Kidney epithelial cell (primary cell): ENCODE measurements around the gene COPS2. TPM values are rescaled to one million over a fixed set of nuclear protein-coding genes. Genes with fewer than 3 reads are reported as not detected.

ENCODE experiments used
- DNase-seq: peaks from one replicate; pipeline ENCODE4 v3.0.0-alpha.2; 2010; ENCODE audit warnings: low read depth
- H3K27me3 ChIP-seq: 2 replicates; pipeline ENCODE4 v1.6.0; 2011; ENCODE audit warnings: low read length; ENCODE audit not compliant: control insufficient read depth, insufficient read depth
- H3K36me3 ChIP-seq: 2 replicates; pipeline ENCODE4 v1.5.1; 2011; ENCODE audit warnings: low read length; ENCODE audit not compliant: control insufficient read depth, insufficient read depth
- H3K4me3 ChIP-seq: 2 replicates; pipeline ENCODE4 v1.5.1; 2011; ENCODE audit warnings: low read depth, mild to moderate bottlenecking, control low read depth, low read length
- total RNA-seq: library from RNA; depleted of rRNA; stranded (reverse); fragments of >200 nt; gene quantifications from 2 replicates; pipeline ENCODE4 v1.2.3, GENCODE V29; 2015
- TF ChIP-seq, protein P1 (sequence below): IDR thresholded peaks from 2 replicates; pipeline ENCODE4 v1.5.1; 2011; ENCODE audit warnings: mild to moderate bottlenecking, moderate library complexity, low read length, control low read depth, inconsistent platforms; ENCODE audit not compliant: insufficient read depth, poor library complexity, severe bottlenecking

Gene COPS2
- total RNA-seq, 1 donor from 2014 or later, result 46.1 TPM

DNA sequence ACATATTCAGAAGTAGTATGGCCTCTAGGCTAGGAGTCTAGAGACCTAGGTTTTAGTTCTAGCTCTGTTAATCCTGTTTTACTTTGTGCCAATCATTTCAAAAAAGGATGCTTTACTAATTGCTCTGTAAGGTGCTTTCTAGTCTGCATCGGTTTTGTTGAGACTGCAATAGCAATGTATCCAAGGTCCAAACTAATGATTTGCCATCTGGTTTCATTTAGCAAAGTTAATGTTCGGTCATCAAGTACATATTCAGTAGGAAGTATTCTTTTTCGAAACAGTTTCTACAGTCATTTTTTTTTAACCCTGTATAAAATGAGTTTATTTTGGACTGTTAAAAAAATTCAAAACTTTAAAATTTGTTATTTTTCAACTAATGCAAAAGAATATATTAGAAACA is 12.6 kb upstream of the COPS2 start:
- Histone ChIP-seq H3K4me3 (no peak overlapping the region), H3K36me3 (no peaks in the 10 kb centered on the region), H3K27me3 (no peaks in the 10 kb centered on the region)
- TF ChIP-seq, protein P1, sequence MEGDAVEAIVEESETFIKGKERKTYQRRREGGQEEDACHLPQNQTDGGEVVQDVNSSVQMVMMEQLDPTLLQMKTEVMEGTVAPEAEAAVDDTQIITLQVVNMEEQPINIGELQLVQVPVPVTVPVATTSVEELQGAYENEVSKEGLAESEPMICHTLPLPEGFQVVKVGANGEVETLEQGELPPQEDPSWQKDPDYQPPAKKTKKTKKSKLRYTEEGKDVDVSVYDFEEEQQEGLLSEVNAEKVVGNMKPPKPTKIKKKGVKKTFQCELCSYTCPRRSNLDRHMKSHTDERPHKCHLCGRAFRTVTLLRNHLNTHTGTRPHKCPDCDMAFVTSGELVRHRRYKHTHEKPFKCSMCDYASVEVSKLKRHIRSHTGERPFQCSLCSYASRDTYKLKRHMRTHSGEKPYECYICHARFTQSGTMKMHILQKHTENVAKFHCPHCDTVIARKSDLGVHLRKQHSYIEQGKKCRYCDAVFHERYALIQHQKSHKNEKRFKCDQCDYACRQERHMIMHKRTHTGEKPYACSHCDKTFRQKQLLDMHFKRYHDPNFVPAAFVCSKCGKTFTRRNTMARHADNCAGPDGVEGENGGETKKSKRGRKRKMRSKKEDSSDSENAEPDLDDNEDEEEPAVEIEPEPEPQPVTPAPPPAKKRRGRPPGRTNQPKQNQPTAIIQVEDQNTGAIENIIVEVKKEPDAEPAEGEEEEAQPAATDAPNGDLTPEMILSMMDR, result no peak
- no peak for DNase-seq

- TF ChIP-seq, protein P1, result no peak
- H3K4me3 ChIP-seq, result no peak overlapping the region
- no peaks in the 10 kb centered on the region for H3K36me3 ChIP-seq
- no peak for DNase-seq
- H3K27me3 ChIP-seq, result no peaks in the 10 kb centered on the region
Measured at GRCh38 chr15:49164865-49165264, 9.5 kb upstream of the COPS2 start.

DNA sequence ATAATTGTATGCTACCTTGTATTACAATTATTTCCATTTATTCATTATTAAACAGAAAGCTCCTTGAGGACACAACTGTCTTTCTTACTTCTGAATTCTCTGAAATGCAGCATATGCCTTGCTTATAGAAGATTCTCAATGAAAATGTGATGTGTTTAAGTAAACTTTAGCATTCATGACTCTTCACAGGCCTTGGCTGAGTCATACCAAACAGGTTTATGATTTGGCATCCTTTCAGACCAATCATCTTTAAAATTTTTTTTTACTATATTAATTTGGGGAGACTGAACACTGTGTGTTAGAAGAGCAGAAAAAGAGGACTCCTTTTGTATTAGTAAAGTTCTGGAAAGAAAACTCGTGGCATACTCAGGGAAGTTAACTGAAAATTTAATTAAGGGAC is 8.3 kb upstream of the COPS2 start:
- Histone ChIP-seq H3K27me3 (no peaks in the 10 kb centered on the region), H3K36me3 (no peaks in the 10 kb centered on the region), H3K4me3 (no peak overlapping the region)
- TF ChIP-seq, protein P1, result no peak
- no peak for DNase-seq

GRCh38 chr15:49155834-49156627 is 632 bp upstream of the COPS2 start:
- Histone ChIP-seq H3K27me3 (no peaks in the 10 kb centered on the region), H3K4me3 (peak overlapping the region; percentile 93), H3K36me3 (no peaks in the 10 kb centered on the region)
- TF ChIP-seq, protein P1, result no peak
- no peak for DNase-seq

GRCh38 chr15:49154799-49155109 is 645 bp downstream of the COPS2 start:
- no peaks in the 10 kb centered on the region for H3K36me3 ChIP-seq
- no peaks in the 10 kb centered on the region for H3K27me3 ChIP-seq
- H3K4me3 ChIP-seq, result peak overlapping the region; percentile 93
- TF ChIP-seq, protein P1, result no peak
- DNase-seq, result no peak

- H3K36me3 ChIP-seq, result no peaks in the 10 kb centered on the region
- DNase-seq, result no peak
- H3K27me3 ChIP-seq, result no peaks in the 10 kb centered on the region
- peak overlapping the region; percentile 93 for H3K4me3 ChIP-seq
- TF ChIP-seq, protein P1, result no peak
Measured at GRCh38 chr15:49154359-49154758, 1.0 kb downstream of the COPS2 start.
